HG02798 (cell line): ENCODE measurements around the gene IRF3.
"Not testable (repeated sequence)": the region's sequence is repeated elsewhere in the genome, so short reads cannot be mapped to it uniquely, and the experiment has no call there.

Source experiments
- ATAC-seq: cut with Tn5 transposase; IDR thresholded peaks from one replicate; pipeline ENCODE4 v1.9.1; 2021; ENCODE audit warnings: mild to moderate bottlenecking; ENCODE audit not compliant: unreplicated experiment, poor library complexity

IRF3 gene

GRCh38 chr19:49631014-49631588, 34.6 kb downstream of the IRF3 start:
- no peak for ATAC-seq

- no peak for ATAC-seq
Measured at GRCh38 chr19:49629659-49630058, 36.0 kb downstream of the IRF3 start.

GRCh38 chr19:49626226-49626625, 39.4 kb downstream of the IRF3 start:
- ATAC-seq: no peak

- no peak for ATAC-seq
Measured at GRCh38 chr19:49624967-49625910, 40.4 kb downstream of the IRF3 start.

GRCh38 chr19:49617860-49618259, 47.8 kb downstream of the IRF3 start:
- not testable (repeated sequence) for ATAC-seq

GRCh38 chr19:49616945-49617344, 48.7 kb downstream of the IRF3 start:
- ATAC-seq: no peak

GRCh38 chr19:49616532-49616931, 49.1 kb downstream of the IRF3 start:
- ATAC-seq: no peak

GRCh38 chr19:49615861-49616260, 49.8 kb downstream of the IRF3 start:
- ATAC-seq: no peak

- ATAC-seq: no peak
Measured at GRCh38 chr19:49614096-49614833, 51.4 kb downstream of the IRF3 start.

GRCh38 chr19:49613374-49613773, 52.3 kb downstream of the IRF3 start:
- no peak for ATAC-seq
